Measurements from ENCODE around the gene B4GALT4. TPM values are rescaled to one million over a fixed set of nuclear protein-coding genes. Genes with fewer than 3 reads are reported as not detected.

B4GALT4 gene
- total RNA-seq, 6 experiments from 2014 or later, result 47.2 to 53.5 (median 52.5) TPM

- Mint-ChIP-seq H3K27me3 (ENCODE audit: insufficient read depth) (no peaks in the 10 kb centered on the region; the same call in 1 of the 2 replicates), H3K36me3 (ENCODE audit: low read depth) (peaks cover 49% of the 10 kb centered on the region), H3K9me3 (no peaks in the 10 kb centered on the region), H3K27ac (peak overlapping the region; percentile 94), H3K4me3 (peak overlapping the region; percentile 73), H3K4me1 (ENCODE audit: low read depth) (peaks cover 48% of the 10 kb centered on the region)
- no peak for TF ChIP-seq CTCF (IDR thresholded peaks at IDR 0.05)
- peak; percentile 74 for DNase-seq
Observed at GRCh38 chr3:119235151-119235550, 5.5 kb downstream of the B4GALT4 start.

- TF ChIP-seq CTCF (IDR thresholded peaks at IDR 0.05), result no peak
- Mint-ChIP-seq H3K4me1 (ENCODE audit: low read depth) (peaks cover 48% of the 10 kb centered on the region), H3K27ac (peak overlapping the region; percentile 94), H3K9me3 (no peaks in the 10 kb centered on the region), H3K4me3 (peak overlapping the region; percentile 73), H3K36me3 (ENCODE audit: low read depth) (peaks cover 54% of the 10 kb centered on the region), H3K27me3 (ENCODE audit: insufficient read depth) (no peaks in the 10 kb centered on the region)
- DNase-seq, result no peak
Observed at GRCh38 chr3:119234610-119235009, 6.1 kb downstream of the B4GALT4 start.

GRCh38 chr3:119230745-119231144, 9.9 kb downstream of the B4GALT4 start:
- Mint-ChIP-seq H3K27ac (no peak overlapping the region), H3K4me1 (ENCODE audit: low read depth) (peaks cover 43% of the 10 kb centered on the region), H3K4me3 (no peak overlapping the region), H3K36me3 (ENCODE audit: low read depth) (peaks cover 60% of the 10 kb centered on the region), H3K27me3 (ENCODE audit: insufficient read depth) (no peaks in the 10 kb centered on the region), H3K9me3 (no peaks in the 10 kb centered on the region)
- no peak for DNase-seq
- TF ChIP-seq CTCF (IDR thresholded peaks at IDR 0.05), result no peak

GRCh38 chr3:119230071-119230470, 10.6 kb downstream of the B4GALT4 start:
- H3K4me1 Mint-ChIP-seq (ENCODE audit: low read depth), result peaks cover 36% of the 10 kb centered on the region
- H3K4me3 Mint-ChIP-seq, result no peak overlapping the region
- no peak for TF ChIP-seq CTCF (IDR thresholded peaks at IDR 0.05)
- no peaks in the 10 kb centered on the region for H3K9me3 Mint-ChIP-seq
- no peak overlapping the region for H3K27ac Mint-ChIP-seq
- DNase-seq, result no peak
- no peaks in the 10 kb centered on the region for H3K27me3 Mint-ChIP-seq (ENCODE audit: insufficient read depth)
- H3K36me3 Mint-ChIP-seq (ENCODE audit: low read depth), result peaks cover 55% of the 10 kb centered on the region

- Mint-ChIP-seq H3K36me3 (ENCODE audit: low read depth) (peaks cover 46% of the 10 kb centered on the region), H3K9me3 (no peaks in the 10 kb centered on the region), H3K27me3 (ENCODE audit: insufficient read depth) (no peaks in the 10 kb centered on the region), H3K27ac (no peak overlapping the region), H3K4me3 (no peak overlapping the region), H3K4me1 (ENCODE audit: low read depth) (peaks cover 27% of the 10 kb centered on the region)
- no peak for DNase-seq
- no peak for TF ChIP-seq CTCF (IDR thresholded peaks at IDR 0.05)
Observed at GRCh38 chr3:119229190-119229589, 11.5 kb downstream of the B4GALT4 start.
